Measurements from ENCODE around the gene IFNK.
A peak's percentile ranks its signal among the peaks of the same experiment; 100 is the strongest.

The IFNK gene

GRCh38 chr9:27573634-27574590, 49.8 kb downstream of the IFNK start:
- DNase-seq, result peak; percentile 99

Measured in NCI-H82 (cell line).